D721Med (cell line): ENCODE data around the gene SCAF4.
"Not testable (repeated sequence)": the region's sequence is repeated elsewhere in the genome, so short reads cannot be mapped to it uniquely, and the experiment has no call there.

Experiments used
- DNase-seq: peaks from one replicate; pipeline ENCODE4 v3.0.0; 2011; ENCODE audit warnings: low spot score; ENCODE audit not compliant: insufficient read length
- FAIRE-seq: peaks from 2 replicates; lab custom pipeline; 2011; peaks lifted over from hg19 to GRCh38; lab: Jason Lieb, UNC
- TF ChIP-seq, protein P1 (sequence below): IDR thresholded peaks from 2 replicates; pipeline ENCODE4 v1.5.1; 2012; ENCODE audit warnings: mild to moderate bottlenecking, control low read depth; ENCODE audit not compliant: insufficient read depth; ENCODE audit errors: missing control alignments

Gene SCAF4

DNA sequence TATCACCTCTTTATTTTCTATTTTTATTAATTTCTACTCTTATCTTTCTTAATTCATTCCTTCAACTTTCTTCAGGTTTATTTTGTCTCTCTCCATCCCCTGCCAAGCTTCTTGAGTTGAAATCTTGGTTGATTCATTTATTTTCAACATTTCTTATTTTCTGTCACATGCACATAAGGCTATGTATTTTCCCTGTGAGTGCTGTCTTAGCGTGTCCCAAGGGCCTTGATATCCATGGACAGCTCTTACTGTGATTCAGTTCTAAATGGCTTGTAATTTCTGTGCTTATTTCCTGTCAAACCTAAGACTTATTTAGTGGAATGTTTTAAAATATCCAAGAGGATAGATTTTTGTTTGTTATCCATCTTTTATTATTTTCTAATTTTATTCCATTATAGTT is 36.8 kb upstream of the SCAF4 start:
- TF ChIP-seq, protein P1, sequence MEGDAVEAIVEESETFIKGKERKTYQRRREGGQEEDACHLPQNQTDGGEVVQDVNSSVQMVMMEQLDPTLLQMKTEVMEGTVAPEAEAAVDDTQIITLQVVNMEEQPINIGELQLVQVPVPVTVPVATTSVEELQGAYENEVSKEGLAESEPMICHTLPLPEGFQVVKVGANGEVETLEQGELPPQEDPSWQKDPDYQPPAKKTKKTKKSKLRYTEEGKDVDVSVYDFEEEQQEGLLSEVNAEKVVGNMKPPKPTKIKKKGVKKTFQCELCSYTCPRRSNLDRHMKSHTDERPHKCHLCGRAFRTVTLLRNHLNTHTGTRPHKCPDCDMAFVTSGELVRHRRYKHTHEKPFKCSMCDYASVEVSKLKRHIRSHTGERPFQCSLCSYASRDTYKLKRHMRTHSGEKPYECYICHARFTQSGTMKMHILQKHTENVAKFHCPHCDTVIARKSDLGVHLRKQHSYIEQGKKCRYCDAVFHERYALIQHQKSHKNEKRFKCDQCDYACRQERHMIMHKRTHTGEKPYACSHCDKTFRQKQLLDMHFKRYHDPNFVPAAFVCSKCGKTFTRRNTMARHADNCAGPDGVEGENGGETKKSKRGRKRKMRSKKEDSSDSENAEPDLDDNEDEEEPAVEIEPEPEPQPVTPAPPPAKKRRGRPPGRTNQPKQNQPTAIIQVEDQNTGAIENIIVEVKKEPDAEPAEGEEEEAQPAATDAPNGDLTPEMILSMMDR: no peak
- no peak for DNase-seq
- no peak for FAIRE-seq

DNA sequence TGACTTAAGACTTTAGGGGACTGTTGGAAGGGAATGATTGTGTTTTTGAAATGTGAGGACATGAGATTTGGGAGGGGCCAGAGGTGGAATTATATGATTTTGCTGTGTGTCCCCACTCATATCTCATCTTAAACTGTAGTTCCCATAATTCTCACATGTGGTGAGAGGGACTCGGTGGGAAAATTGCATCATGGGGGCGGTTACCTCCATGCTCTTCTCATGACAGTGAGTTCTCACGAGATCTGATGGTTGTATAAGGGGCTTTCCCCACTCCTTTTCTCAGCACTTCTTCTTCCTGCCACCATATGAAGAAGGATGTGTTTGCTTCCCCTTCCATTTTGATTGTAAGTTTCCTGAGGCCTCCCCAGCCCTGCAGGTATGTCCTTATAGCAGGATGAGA is 35.0 kb upstream of the SCAF4 start:
- FAIRE-seq: no peak
- no peak for DNase-seq
- TF ChIP-seq, protein P1: no peak

DNA sequence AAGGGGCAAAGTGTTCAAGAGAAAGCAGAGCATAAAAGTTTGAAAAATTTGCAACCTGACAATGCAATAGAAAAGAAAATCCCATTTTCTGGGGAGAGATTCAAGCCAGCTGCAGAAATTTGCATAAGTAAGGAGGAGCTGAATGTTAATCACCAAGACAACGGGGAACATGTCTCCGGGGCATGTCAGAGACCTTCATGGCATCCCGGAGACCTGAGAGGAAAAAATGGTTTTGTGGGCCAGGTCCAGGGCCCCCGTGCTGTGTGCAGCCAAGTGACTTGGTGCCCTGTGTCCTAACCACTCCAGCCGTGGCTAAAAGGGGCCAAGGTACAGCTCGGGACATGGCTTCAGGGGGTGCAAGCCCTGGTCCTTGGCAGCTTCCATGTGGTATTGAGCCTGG is 33.9 kb upstream of the SCAF4 start:
- FAIRE-seq, DNase-seq: not testable (repeated sequence)

GRCh38 chr21:31760931-31761330 is 29.0 kb upstream of the SCAF4 start:
- FAIRE-seq (no peak), DNase-seq (no peak)
- TF ChIP-seq, protein P1: no peak

DNA sequence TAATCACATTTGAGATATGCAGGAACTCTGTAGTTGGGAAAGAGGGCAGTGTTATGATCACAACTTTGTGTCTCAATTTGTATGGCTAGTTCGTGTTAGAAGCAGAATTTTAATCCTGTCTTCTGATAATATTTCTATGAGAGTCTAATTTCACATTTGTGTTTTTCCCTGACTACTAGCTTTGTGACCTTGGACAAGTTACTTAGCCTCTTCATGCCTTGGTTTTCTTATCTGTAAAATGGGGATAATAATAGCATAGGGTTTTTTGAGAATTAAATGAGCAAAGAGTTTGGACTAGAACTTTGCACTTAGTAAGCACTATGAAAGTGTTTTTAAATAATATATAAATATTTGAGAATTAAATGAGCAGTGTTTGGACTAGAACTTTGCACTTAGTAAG is 24.9 kb upstream of the SCAF4 start:
- TF ChIP-seq, protein P1: no peak
- DNase-seq (no peak), FAIRE-seq (no peak)

DNA sequence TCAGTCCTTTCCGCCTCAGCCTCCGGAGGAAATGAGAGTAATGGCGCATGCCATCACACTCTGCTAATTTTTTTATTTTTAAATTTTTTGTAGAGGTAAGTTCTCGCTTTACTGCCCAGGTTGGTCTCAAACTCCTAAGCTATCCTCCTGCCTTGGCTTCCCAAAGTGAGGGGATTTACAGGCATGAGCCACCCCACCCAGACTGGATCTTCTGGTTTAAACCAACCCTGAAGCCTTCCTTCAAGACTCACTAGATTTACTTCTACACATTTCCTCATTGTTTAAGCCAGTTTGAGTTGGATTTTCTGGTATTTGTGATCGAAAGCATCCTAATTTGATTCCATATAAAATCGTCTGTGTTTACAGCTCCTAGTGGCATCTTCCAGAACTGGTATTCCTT is 23.1 kb upstream of the SCAF4 start:
- TF ChIP-seq, protein P1: no peak
- no peak for FAIRE-seq

DNA sequence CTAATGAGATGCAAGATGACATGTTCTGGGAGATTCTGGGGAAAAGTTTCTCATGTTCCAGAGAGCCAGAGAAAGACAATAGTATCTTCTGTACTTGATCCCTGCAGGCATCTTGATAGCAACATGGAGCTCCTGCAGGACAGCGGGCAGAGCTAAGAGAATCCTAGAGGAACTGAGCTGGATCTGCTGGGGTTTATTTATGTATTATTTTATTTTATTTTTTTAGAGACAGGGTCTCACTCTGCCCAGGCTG is 22.7 kb upstream of the SCAF4 start:
- TF ChIP-seq, protein P1: no peak
- no peak for FAIRE-seq
- no peak for DNase-seq

More for the DNA sequence above, 23.1 kb upstream of the SCAF4 start:
- DNase-seq: no peak
